22Rv1 (cell line): ENCODE measurements around the gene SEC14L5.
"Not testable (repeated sequence)": the region's sequence is repeated elsewhere in the genome, so short reads cannot be mapped to it uniquely, and the experiment has no call there.

Source experiments
- H3K27ac ChIP-seq: fragments of 450-650 bp; 2 replicates; pipeline ENCODE4 v1.5.1; 2017
- ZFX ChIP-seq: fragments of 450-650 bp; IDR thresholded peaks from 2 replicates; pipeline ENCODE4 v1.6.1; 2017; ENCODE audit warnings: antibody characterized with exemption, borderline replicate concordance
- TF ChIP-seq, protein P1 (sequence below): fragments of 450-650 bp; IDR thresholded peaks from 2 replicates; pipeline ENCODE4 v1.5.1; 2017; ENCODE audit warnings: mild to moderate bottlenecking

SEC14L5 gene

DNA sequence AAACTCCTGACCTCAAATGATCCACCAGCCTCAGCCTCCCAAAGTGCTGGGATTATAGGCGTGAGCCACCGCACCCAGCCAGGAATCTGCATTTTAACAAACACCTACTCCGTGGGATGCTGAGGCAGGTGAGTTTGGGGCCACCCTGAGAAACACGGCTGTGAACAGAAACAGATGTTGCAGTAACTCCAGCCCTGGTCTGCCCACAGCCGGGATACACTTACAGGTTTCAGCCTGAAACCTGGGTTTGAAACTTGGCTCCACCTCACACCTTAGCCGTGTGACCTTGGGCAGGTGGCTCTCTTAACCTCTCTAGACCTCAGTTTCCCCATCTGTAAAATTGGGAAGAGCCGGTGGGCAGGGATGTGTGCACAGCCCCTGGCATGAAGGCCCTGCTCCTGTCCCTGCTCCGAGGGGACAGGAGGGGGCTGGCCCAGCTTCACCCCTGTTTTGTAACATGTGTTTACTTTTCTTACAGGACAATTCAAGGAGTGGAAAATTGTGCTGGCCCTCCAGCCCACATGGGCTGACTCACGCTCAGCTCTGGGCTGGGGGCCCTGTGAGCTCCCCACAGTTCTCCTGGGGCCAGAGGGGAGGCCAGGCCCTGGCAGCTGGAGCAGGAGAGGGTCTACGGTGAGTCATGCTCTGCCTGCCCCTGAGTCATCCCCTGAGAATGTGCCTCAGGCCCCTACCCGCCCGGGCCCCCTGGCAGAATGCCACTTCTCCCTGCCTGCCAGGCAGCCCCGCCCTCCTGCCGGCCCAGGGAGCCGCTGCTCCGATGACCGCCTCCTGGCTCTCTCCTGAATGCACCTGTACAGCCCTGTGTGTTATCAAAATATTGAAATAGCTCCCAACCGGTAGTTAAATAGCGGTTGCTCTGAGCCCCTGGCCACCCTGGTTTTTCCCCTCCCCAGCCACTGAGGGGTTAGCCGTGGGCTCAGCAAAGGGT, 13.5 kb upstream of the SEC14L5 start:
- H3K27ac ChIP-seq, result no peak overlapping the region
- TF ChIP-seq, protein P1, sequence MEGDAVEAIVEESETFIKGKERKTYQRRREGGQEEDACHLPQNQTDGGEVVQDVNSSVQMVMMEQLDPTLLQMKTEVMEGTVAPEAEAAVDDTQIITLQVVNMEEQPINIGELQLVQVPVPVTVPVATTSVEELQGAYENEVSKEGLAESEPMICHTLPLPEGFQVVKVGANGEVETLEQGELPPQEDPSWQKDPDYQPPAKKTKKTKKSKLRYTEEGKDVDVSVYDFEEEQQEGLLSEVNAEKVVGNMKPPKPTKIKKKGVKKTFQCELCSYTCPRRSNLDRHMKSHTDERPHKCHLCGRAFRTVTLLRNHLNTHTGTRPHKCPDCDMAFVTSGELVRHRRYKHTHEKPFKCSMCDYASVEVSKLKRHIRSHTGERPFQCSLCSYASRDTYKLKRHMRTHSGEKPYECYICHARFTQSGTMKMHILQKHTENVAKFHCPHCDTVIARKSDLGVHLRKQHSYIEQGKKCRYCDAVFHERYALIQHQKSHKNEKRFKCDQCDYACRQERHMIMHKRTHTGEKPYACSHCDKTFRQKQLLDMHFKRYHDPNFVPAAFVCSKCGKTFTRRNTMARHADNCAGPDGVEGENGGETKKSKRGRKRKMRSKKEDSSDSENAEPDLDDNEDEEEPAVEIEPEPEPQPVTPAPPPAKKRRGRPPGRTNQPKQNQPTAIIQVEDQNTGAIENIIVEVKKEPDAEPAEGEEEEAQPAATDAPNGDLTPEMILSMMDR, result no peak
- no peak for TF ChIP-seq ZFX

DNA sequence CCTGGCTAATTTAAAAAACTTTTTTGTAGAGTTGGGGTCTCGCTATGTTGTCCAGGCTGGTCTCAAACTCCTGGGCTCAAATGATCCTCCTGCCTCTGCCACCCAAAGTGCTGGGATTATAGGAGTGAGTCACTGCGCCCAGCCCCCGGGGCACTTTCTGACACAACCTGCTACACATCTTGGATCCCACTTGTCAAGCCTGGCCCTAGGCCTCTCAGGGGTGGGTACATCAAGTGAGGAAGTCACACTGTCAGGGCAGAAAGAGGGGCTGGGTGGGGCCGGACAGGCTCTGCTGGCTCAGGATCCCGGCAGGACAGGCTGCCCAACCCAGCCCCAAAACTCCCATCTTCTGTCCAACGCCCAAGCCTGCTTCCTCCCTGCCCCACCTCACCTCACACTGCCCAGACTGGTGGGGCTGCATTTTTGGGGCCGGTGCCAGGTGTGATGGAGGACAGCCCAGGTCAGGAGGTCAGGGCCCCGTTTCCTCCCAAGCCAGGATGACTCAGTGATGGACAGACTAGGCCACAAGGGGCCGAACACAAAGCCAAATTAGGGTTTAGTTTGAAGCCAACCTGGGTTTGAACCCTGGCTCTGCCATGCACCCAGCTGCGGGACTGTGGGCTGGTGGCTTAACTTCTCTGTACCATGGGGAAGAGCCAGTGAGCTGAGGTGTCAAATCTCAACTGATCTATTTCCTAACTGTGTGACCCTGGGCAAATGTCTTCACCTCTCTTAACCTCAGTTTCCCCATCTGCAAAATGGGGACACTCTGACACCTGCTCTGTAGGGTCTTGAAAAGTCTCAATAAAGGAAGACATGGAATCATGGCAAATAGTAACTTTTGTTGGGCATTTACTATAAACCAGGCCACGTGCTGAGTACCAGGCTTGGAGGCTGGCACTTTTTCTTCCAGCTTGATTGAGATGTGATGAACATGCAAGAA, 12.3 kb upstream of the SEC14L5 start:
- no peak overlapping the region for H3K27ac ChIP-seq
- TF ChIP-seq, protein P1, result no peak
- no peak for TF ChIP-seq ZFX

DNA sequence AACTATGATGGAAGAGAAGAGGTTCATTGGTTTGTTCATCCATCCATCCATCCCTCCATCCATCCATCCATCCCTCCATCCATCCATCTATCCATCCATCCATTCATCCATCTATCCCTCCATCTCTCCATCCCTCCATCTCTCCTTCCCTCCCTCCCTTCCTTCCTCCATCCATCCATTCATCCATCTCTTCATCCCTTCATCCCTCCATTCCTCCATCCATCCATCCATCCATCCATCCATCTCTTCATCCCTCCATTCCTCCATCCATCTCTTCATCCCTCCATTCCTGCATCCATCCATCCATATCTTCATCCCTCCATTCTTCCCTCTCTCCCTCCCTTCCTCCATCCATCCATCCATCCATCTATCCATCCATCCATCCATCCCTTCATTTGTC, 11.2 kb upstream of the SEC14L5 start:
- H3K27ac ChIP-seq, result no peak overlapping the region
- TF ChIP-seq ZFX, result no peak
- TF ChIP-seq, protein P1, result no peak

DNA sequence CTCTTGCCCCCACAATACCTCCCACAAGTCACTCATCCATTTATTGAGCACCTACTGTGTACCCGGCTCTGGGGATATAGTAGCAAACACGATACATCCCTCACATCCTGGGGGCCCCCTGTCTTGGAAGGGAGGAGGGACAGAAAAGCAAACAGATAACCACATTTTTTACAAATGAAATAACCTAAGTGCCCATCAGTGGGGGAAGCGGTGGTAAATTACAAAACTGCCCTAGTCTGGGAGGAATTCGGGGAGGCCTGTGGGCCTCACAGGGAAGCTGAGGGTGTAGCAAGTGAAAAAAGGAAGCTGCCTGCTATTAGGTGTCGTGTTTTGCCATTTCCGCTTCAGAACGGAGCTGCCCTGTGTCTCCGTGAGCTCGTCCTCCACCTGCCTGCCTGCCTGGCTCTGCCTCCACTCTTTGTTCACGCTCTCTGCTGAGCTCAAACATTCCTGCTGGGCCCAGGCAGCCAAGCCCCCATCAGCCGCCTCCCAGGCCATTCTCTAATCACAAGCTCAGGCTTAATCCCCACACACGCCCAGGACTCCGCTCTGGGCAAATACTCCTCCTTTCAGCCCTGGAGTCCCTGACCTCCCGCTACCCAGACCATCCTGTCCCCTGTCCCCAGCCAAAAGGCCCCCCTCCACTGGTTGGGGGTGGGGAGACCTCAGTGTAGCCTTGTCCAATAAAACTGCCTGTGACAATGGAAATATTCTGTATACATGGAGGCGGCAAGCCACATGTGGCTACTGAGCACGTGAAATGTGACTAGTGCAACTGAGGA, 10.2 kb upstream of the SEC14L5 start:
- H3K27ac ChIP-seq, result no peak overlapping the region

DNA sequence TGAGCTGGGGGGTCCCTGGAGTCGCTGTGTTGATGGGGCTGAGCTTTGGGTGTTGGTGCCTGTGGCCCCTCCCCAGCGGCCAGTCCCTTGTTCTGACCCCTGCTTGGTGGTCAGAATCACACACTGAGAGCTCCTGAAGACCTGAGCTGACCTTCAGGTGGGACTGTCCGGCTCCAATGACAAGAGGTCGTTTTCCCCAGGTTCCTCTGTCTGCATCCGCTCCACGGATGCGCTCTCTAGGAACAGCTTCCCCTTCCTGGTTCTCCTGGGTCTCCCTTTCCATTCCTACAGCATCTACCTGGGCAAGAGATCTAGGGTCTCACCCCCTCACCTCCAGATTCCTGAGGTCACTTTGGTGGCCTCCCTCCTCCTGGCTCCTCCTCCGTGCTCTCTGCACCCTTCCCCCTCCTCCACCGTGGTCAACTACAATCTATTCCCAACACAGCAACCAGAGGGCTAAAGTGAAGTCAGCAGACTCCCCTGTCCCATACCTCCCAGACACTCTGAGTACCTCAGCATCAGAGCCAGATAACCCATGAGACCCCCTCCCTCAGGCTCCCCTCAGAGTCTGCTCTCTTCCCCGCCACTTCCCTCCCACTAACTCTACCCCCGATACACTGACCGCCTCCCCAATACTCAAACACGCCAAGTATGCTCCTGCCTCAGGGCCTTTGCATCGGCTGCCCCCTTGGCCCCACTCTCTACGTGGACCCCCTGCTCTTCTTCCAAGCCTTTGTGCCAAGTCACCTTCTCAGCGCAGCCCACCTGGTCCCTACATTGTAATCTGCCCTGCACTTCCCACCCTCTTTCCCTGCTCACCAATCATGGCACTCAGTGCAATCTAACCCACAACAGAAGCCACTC, 9.0 kb upstream of the SEC14L5 start:
- H3K27ac ChIP-seq, result no peak overlapping the region
- TF ChIP-seq ZFX, result no peak
- TF ChIP-seq, protein P1, result no peak

More for the DNA sequence above, 10.2 kb upstream of the SEC14L5 start:
- no peak for TF ChIP-seq ZFX
- TF ChIP-seq, protein P1, result no peak

DNA sequence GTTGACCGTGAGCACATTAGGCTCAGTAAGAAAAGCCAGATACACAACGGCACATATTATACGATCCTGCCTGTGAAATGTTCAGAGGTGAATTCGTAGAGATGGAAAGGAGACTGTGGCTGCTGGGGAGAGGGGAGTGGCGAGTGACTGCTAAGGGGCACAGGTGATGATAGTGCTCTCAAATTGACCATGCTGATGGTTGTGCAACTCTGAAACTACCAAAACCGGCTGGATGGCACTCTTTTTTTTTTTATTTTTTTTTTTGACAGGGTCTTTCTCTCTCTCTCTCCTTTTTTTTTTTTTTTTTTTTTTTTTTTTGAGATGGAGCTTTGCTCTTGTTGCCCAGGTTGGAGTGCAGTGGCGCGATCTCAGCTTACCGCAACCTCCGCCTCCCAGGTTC, 8.1 kb upstream of the SEC14L5 start:
- TF ChIP-seq, protein P1, result no peak
- TF ChIP-seq ZFX, result no peak
- H3K27ac ChIP-seq, result no peak overlapping the region

DNA sequence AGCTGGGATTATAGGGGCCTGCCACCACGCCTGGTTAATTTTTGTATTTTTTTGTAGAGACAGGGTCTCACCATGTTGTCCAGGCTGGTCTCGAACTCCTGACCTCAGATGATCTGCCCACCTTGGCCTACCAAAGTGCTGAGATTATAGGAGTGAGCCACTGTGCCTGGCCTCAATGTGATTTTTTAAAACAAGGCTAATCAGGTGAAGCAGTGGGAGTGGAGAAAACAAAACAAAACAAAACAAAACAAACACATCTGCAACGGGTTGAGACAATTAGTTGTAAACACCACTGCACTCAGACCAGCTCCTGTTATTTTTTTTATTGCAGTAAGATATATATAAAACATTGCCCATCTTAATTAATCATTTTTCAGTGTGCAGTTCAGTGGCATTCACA, 6.5 kb upstream of the SEC14L5 start:
- not testable (repeated sequence) for H3K27ac ChIP-seq
